Left lobe of liver (tissue), 2 donors: ENCODE measurements around the gene ANKRD27. TPM values are rescaled to one million over a fixed set of nuclear protein-coding genes. Genes with fewer than 3 reads are reported as not detected.
"Not testable (repeated sequence)": the region's sequence is repeated elsewhere in the genome, so short reads cannot be mapped to it uniquely, and the experiment has no call there.

Source experiments
- ATAC-seq: fragments of 200-7000 bp; cut with Tn5 transposase; one replicate; pipeline ENCODE4 v1.9.1; 2020; ENCODE audit warnings: mild to moderate bottlenecking, moderate library complexity
- DNase-seq: peaks from one replicate; pipeline ENCODE4 v3.0.0-alpha.2; 2020; ENCODE audit warnings: low spot score
- total RNA-seq: library from RNA; stranded (reverse); gene quantifications from one replicate; pipeline ENCODE4 v1.2.1, GENCODE V29; 2021
- donor health status: DM: no; HTN: no; CAD: no; lungs with moderate emphysema.
- donor health status: DM: no; HTN: yes; CAD: no.

Gene ANKRD27
- total RNA-seq, result 8.4 TPM

GRCh38 chr19:32674931-32675719 lies at the start of gene ANKRD27:
TSS of gene ANKRD27 (minus strand) at chr19:32675180. CDS start at chr19:32659015, 16,165 bp downstream.
- ATAC-seq, result peak; percentile 94
- DNase-seq, result peak; percentile 99

- DNase-seq (no peak), ATAC-seq (no peak)
Observed at GRCh38 chr19:32720936-32721250, 45.9 kb upstream of the ANKRD27 start.

- ATAC-seq, result no peak
- no peak for DNase-seq
Observed at GRCh38 chr19:32720216-32720935, 45.4 kb upstream of the ANKRD27 start.

GRCh38 chr19:32719611-32720059 lies 44.7 kb upstream of the ANKRD27 start, which contains the start of gene TDRD12:
TSS of gene TDRD12 (plus strand) at chr19:32719767. CDS start at chr19:32720073, 306 bp downstream.
- DNase-seq (no peak), ATAC-seq (no peak)

GRCh38 chr19:32718286-32718685 lies 43.3 kb upstream of the ANKRD27 start:
- ATAC-seq, result no peak
- DNase-seq, result no peak

GRCh38 chr19:32717496-32717895 lies 42.5 kb upstream of the ANKRD27 start:
- DNase-seq, result no peak
- ATAC-seq, result peak; percentile 69

GRCh38 chr19:32716203-32716602 lies 41.2 kb upstream of the ANKRD27 start:
- DNase-seq, ATAC-seq: not testable (repeated sequence)

- DNase-seq, result no peak
- no peak for ATAC-seq
Observed at GRCh38 chr19:32711747-32712146, 36.8 kb upstream of the ANKRD27 start.

GRCh38 chr19:32709032-32709431 lies 34.1 kb upstream of the ANKRD27 start:
- no peak for ATAC-seq
- DNase-seq, result no peak

GRCh38 chr19:32708457-32708856 lies 33.5 kb upstream of the ANKRD27 start:
- ATAC-seq (no peak), DNase-seq (no peak)

GRCh38 chr19:32704006-32704405 lies 29.0 kb upstream of the ANKRD27 start:
- not testable (repeated sequence) for DNase-seq

GRCh38 chr19:32702010-32702409 lies 27.0 kb upstream of the ANKRD27 start:
- DNase-seq (no peak), ATAC-seq (peak; percentile 89)

More at GRCh38 chr19:32704006-32704405, 29.0 kb upstream of the ANKRD27 start:
- ATAC-seq, result not testable (repeated sequence)

GRCh38 chr19:32700129-32700528 lies 25.1 kb upstream of the ANKRD27 start:
- not testable (repeated sequence) for ATAC-seq

GRCh38 chr19:32696771-32697170 lies 21.8 kb upstream of the ANKRD27 start:
- ATAC-seq (peak; percentile 57), DNase-seq (peak; percentile 91)

More at GRCh38 chr19:32700129-32700528, 25.1 kb upstream of the ANKRD27 start:
- not testable (repeated sequence) for DNase-seq

- ATAC-seq, DNase-seq: not testable (repeated sequence)
Observed at GRCh38 chr19:32695506-32695905, 20.5 kb upstream of the ANKRD27 start.

- ATAC-seq, DNase-seq: not testable (repeated sequence)
Observed at GRCh38 chr19:32694851-32695250, 19.9 kb upstream of the ANKRD27 start.

- ATAC-seq, DNase-seq: not testable (repeated sequence)
Observed at GRCh38 chr19:32694316-32694715, 19.3 kb upstream of the ANKRD27 start.

GRCh38 chr19:32693151-32694108 lies 18.4 kb upstream of the ANKRD27 start:
- not testable (repeated sequence) for ATAC-seq, DNase-seq

- no peak for ATAC-seq
Observed at GRCh38 chr19:32692727-32693061, 17.7 kb upstream of the ANKRD27 start.

GRCh38 chr19:32691952-32692726 lies 17.2 kb upstream of the ANKRD27 start:
- ATAC-seq, result peak; percentile 69
- DNase-seq, result peak; percentile 70

More at GRCh38 chr19:32692727-32693061, 17.7 kb upstream of the ANKRD27 start:
- DNase-seq, result no peak
